Measurements from ENCODE around the gene PPM1M.

The PPM1M gene

GRCh38 chr3:52245322-52246263 lies at the start of gene PPM1M:
Gene PPM1M, plus strand, starts transcription at chr3:52245759. Its CDS starts 66 bp downstream, at chr3:52245825.
- peak; percentile 65 for DNase-seq

GRCh38 chr3:52195823-52196331 lies 49.7 kb upstream of the PPM1M start:
- DNase-seq = no peak

- no peak for DNase-seq
Observed at GRCh38 chr3:52196977-52197376, 48.6 kb upstream of the PPM1M start.

GRCh38 chr3:52197499-52197841 lies 48.1 kb upstream of the PPM1M start:
- no peak for DNase-seq

GRCh38 chr3:52197842-52198625 lies 47.5 kb upstream of the PPM1M start, which contains the start of gene ALAS1:
Gene ALAS1, plus strand, starts transcription at chr3:52198160. Its CDS starts 1,082 bp downstream, at chr3:52199242.
- DNase-seq = peak; percentile 95

GRCh38 chr3:52198643-52199608 lies 46.6 kb upstream of the PPM1M start:
- no peak for DNase-seq

- DNase-seq = no peak
Observed at GRCh38 chr3:52200981-52201679, 44.4 kb upstream of the PPM1M start.

GRCh38 chr3:52202384-52203077 lies 43.0 kb upstream of the PPM1M start:
- DNase-seq = no peak

- no peak for DNase-seq
Observed at GRCh38 chr3:52203701-52204100, 41.9 kb upstream of the PPM1M start.

GRCh38 chr3:52204337-52205073 lies 41.1 kb upstream of the PPM1M start:
- DNase-seq = no peak

GRCh38 chr3:52205727-52206372 lies 39.7 kb upstream of the PPM1M start:
- DNase-seq = no peak

- no peak for DNase-seq
Observed at GRCh38 chr3:52208556-52208955, 37.0 kb upstream of the PPM1M start.

- DNase-seq = no peak
Observed at GRCh38 chr3:52210037-52210436, 35.5 kb upstream of the PPM1M start.

GRCh38 chr3:52210550-52211046 lies 35.0 kb upstream of the PPM1M start:
- no peak for DNase-seq

- DNase-seq = no peak
Observed at GRCh38 chr3:52211268-52211891, 34.2 kb upstream of the PPM1M start.

GRCh38 chr3:52213005-52213404 lies 32.6 kb upstream of the PPM1M start:
- DNase-seq = no peak

GRCh38 chr3:52213901-52214300 lies 31.7 kb upstream of the PPM1M start:
- no peak for DNase-seq

GRCh38 chr3:52215351-52215750 lies 30.2 kb upstream of the PPM1M start:
- no peak for DNase-seq
